Ishikawa (cell line): ENCODE data around the gene SDK1.

Experiments
- EP300 ChIP-seq: IDR thresholded peaks from 2 replicates; pipeline ENCODE4 v1.6.1; 2012; ENCODE audit warnings: borderline replicate concordance
- NFIC ChIP-seq: IDR thresholded peaks from 2 replicates; pipeline ENCODE4 v1.6.1; 2012
- RAD21 ChIP-seq: IDR thresholded peaks from 2 replicates; pipeline ENCODE4 v1.6.1; 2012; ENCODE audit warnings: low read depth
- TF ChIP-seq, protein P1 (sequence below): IDR thresholded peaks from 2 replicates; pipeline ENCODE4 v1.6.1; 2012

DNA sequence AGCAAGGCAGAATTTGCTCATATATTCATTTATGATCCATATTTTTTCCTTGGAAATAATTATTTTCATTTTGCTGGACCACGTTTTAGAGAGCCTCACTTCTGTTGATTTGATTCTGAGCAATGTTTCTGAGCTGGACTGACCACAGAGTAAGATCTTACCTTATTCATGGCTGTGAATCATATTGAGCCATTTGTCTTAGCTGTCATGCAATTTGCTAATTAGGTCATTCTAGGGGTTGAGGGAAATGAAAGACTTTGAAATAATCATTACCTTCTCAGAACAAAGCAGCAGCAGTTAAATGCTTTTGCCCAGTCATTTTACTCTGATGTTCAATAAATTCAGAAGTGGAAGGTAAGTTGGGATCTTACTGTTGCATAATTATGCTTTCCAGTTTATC is 251.4 kb downstream of the SDK1 start:
- TF ChIP-seq RAD21 (no peak), NFIC (no peak), EP300 (no peak)
- TF ChIP-seq, protein P1, sequence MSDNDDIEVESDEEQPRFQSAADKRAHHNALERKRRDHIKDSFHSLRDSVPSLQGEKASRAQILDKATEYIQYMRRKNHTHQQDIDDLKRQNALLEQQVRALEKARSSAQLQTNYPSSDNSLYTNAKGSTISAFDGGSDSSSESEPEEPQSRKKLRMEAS = no peak
